NCI-H226 (cell line): ENCODE results near the gene HSPA1L.

Source experiments
- DNase-seq: peaks from one replicate; pipeline ENCODE4 v3.0.0-alpha.2; 2015

Gene HSPA1L

GRCh38 chr6:31762356-31762755 is 52.7 kb downstream of the HSPA1L start, which contains the start of gene SAPCD1:
Gene SAPCD1 (plus strand): TSS chr6:31762656. CDS start chr6:31763055, 399 bp downstream.
- DNase-seq, result no peak

DNA sequence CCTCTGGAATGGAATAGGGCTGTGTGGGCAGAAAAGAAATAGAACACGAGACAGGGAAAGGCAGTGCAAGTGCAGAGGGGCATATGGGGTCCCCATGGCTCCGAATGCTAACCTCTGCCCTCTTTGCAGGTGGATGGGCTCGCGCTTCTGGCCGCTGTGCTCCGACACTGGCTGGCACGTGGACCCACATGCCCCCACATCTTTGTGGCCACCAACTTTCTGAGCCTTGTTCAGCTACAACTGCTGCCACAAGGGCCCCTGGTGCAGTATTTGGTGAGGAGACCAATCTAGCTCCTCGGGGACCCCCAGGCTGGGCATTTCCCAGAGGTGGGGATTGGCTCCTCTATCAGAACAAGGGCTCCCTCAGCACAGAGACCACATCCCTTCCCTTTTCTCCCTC is 53.7 kb downstream of the HSPA1L start:
- no peak for DNase-seq

- no peak for DNase-seq
Observed at GRCh38 chr6:31760790-31761189, 54.3 kb downstream of the HSPA1L start.
